HG03135 (cell line): ENCODE data around the gene LSM14B.

Experiments
- ATAC-seq: cut with Tn5 transposase; IDR thresholded peaks from one replicate; pipeline ENCODE4 v1.9.1; 2021; ENCODE audit warnings: mild to moderate bottlenecking, moderate library complexity; ENCODE audit not compliant: unreplicated experiment

LSM14B gene

GRCh38 chr20:62160876-62161275, 38.6 kb downstream of the LSM14B start:
- ATAC-seq: no peak

- ATAC-seq: no peak
Measured at GRCh38 chr20:62161347-62161746, 39.1 kb downstream of the LSM14B start.

- ATAC-seq: no peak
Measured at GRCh38 chr20:62162765-62163484, 40.6 kb downstream of the LSM14B start.

- no peak for ATAC-seq
Measured at GRCh38 chr20:62163485-62163865, 41.2 kb downstream of the LSM14B start.

- no peak for ATAC-seq
Measured at GRCh38 chr20:62163986-62164762, 41.9 kb downstream of the LSM14B start.

- no peak for ATAC-seq
Measured at GRCh38 chr20:62164879-62165761, 42.8 kb downstream of the LSM14B start.

- no peak for ATAC-seq
Measured at GRCh38 chr20:62165762-62166399, 43.6 kb downstream of the LSM14B start.

GRCh38 chr20:62167474-62167873, 45.2 kb downstream of the LSM14B start:
- no peak for ATAC-seq

GRCh38 chr20:62168061-62168460, 45.8 kb downstream of the LSM14B start:
- no peak for ATAC-seq

GRCh38 chr20:62168890-62169435, 46.7 kb downstream of the LSM14B start:
- no peak for ATAC-seq

GRCh38 chr20:62170536-62170935, 48.3 kb downstream of the LSM14B start:
- no peak for ATAC-seq

- no peak for ATAC-seq
Measured at GRCh38 chr20:62171245-62171644, 49.0 kb downstream of the LSM14B start.

GRCh38 chr20:62172666-62173065, 50.4 kb downstream of the LSM14B start:
- ATAC-seq: no peak

- no peak for ATAC-seq
Measured at GRCh38 chr20:62174021-62174804, 51.9 kb downstream of the LSM14B start.

- ATAC-seq: no peak
Measured at GRCh38 chr20:62174870-62175624, 52.8 kb downstream of the LSM14B start.

GRCh38 chr20:62175711-62176110, 53.4 kb downstream of the LSM14B start:
- ATAC-seq: no peak

GRCh38 chr20:62176866-62177265, 54.6 kb downstream of the LSM14B start:
- no peak for ATAC-seq

- no peak for ATAC-seq
Measured at GRCh38 chr20:62177307-62177706, 55.0 kb downstream of the LSM14B start.
